GM19025 (cell line): ENCODE data around the gene CD1D.
"Not testable (repeated sequence)": the region's sequence is repeated elsewhere in the genome, so short reads cannot be mapped to it uniquely, and the experiment has no call there.

Experiments used
- ATAC-seq: cut with Tn5 transposase; IDR thresholded peaks from one replicate; pipeline ENCODE4 v1.9.1; 2021; ENCODE audit warnings: mild to moderate bottlenecking, low read depth, moderate library complexity; ENCODE audit not compliant: unreplicated experiment

CD1D gene

GRCh38 chr1:158175915-158176314 lies 4.8 kb upstream of the CD1D start:
- ATAC-seq = not testable (repeated sequence)

GRCh38 chr1:158176399-158176798 lies 4.3 kb upstream of the CD1D start:
- no peak for ATAC-seq

DNA sequence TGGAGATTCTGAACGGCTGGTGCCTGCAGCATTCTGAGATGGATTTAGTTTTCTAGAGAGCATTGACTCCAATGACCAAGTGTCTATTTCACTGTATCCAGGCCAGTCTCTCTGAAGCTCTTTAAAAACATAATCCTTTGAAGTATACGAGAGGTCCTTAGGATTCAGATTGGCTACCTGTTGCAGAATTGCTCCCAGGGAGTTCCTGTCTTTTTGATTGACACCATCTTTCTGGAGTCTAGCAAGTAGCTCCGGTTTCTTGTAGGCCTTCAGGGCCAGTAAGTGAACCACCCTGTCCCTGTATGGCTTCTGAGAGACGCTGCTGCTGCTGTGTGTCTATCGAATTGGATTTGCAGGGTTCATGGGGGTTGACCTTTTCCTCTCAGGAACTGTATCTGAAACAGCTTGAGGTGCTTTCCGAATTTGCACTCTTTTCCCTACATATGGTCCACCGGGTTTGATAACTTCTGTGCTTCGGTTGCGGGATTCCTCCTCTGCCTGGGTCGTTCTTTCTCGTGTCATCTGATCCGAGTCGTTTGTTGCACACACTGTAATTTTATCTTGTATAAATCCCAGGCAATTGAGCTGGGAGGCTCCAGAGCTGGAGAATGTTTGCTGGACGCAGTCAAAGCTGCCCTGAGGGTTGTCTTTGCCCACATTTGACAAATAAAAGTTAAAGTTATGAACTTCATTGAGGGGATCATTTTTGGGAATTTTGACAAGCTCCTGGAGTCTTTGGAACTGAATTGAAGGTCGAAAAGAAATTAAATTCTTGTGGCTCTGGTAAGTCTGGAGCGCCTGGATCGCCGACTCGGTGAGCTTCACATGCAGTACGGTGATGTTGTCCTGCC lies 3.6 kb upstream of the CD1D start:
- ATAC-seq = not testable (repeated sequence)

DNA sequence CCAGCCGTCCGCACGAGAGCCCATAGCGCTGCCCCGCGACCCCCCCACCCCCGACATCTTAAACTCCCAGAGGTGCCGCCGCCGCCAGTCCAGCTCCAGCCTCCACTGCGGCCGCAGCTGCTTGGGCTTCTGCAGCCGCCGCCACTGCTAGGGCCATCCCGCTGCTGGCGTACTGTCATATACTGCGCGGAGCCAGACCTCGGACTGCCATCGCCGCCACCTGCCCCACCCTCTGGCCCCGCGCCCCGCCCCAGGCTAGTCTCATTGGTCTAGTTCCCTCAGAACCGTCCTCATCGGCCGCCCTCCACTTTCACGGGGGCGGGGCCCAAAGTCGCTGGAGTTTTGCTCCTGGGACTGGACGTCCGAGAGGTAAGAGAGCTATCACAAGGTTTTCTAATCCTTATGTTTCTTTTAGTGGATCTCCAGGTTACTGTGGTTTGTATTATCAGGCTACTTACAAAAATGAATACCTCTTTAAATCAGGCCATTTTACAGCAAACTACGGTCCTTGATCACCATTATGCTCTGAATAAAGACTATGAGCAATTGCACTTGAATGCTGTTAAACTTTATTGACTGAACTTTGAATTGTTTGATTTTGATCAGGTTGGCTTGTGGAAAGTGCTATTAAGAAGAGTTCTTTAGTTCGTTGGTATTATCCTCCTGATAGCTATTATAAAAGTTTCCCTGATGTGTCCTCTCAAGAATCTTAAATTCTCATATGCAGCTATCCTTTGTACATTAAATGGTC lies 2.8 kb upstream of the CD1D start:
- ATAC-seq = no peak

- ATAC-seq = peak; percentile 77
Observed at GRCh38 chr1:158179301-158180041, 1.2 kb upstream of the CD1D start.

DNA sequence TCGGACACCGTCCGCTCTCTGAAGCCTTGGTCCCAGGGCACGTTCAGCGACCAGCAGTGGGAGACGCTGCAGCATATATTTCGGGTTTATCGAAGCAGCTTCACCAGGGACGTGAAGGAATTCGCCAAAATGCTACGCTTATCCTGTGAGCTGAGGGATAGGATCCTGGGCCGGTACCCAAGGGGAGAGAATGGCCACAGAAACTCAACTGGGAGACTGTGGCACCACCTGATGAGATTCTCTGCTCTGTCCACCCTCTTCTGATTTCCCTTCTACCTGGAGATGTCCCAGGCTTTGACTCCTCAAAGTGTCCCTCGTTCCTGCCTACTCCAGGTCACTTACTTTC lies 855 bp downstream of the CD1D start:
- ATAC-seq = no peak

- no peak for ATAC-seq
Observed at GRCh38 chr1:158185770-158186169, 5.1 kb downstream of the CD1D start.

DNA sequence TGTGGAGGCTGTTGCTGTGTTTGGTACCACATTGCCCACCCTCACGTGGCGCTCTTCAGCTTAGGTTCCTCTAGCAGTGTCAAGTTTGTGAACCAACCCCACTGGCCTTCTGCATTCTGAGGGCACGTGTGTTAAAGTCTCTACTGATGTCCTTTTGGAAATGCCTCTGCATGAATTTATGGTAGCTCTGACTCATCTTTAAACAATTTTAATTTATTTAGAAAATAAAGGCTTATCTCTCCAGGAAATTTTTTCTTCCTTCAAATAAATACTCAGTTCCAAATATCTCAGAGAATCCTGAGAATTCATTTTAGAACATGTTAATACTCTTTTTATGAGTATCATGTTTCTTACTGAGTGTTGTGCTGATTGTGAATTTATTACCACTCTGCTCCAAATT lies 5.5 kb downstream of the CD1D start:
- no peak for ATAC-seq

- no peak for ATAC-seq
Observed at GRCh38 chr1:158188611-158189010, 7.9 kb downstream of the CD1D start.

GRCh38 chr1:158189624-158190023 lies 8.9 kb downstream of the CD1D start:
- no peak for ATAC-seq

DNA sequence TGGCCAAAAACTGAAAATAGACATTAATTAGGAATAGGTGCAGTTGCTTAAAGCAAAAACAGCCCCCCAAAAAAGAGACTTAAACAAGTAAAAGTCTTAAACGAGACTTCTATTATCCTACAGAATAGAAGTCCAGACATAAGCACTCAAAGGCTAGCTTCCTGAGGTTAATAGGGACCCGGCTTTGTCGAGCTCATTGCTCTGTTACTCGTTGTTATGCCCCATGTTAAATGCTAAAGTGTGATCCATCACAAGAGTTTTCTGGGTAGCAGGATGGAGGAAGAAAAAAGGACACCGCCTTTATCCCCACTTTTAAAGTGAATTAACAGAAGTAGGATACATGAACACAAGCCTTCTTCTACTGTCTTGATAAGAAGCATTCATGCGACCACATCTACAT lies 10.6 kb downstream of the CD1D start:
- ATAC-seq = no peak

DNA sequence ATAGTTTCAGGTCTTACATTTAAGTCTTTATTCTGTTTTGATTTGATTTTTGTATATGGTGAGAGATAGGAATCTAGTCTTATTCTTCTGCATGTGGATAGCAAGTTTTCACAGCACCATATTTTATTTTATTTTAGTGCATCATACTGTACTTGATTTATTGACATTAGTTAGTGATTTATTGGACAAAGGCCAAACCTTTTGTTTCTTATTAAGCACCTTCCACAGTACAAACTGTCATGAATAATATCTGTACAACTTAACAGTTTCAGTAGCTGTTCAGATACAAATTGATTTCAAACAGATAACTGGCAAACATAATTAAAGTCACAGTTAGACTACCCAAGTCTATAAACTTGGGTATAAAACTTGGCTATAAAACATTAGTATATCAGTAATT lies 15.8 kb downstream of the CD1D start:
- no peak for ATAC-seq

- no peak for ATAC-seq
Observed at GRCh38 chr1:158199849-158200248, 19.2 kb downstream of the CD1D start.

DNA sequence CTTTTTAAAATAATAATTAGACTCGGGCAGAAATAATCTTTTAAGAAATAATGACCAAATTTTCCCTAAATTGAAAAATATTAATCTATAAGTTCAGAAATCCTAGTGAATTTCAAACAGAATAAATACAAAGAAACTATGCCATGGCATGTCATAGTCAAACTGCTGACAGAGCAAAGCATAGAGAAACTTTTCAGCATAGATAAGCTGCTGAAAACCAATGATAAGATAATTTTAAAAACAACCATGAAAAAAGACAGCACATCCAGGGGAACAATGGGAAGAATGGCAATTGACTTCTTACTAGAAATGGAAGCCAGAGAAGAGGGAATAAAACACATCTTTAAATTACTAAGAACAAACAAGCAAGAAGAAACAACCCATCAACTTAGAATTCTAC lies 19.8 kb downstream of the CD1D start:
- no peak for ATAC-seq

GRCh38 chr1:158203693-158204457 lies 23.2 kb downstream of the CD1D start:
- ATAC-seq = peak; percentile 53

DNA sequence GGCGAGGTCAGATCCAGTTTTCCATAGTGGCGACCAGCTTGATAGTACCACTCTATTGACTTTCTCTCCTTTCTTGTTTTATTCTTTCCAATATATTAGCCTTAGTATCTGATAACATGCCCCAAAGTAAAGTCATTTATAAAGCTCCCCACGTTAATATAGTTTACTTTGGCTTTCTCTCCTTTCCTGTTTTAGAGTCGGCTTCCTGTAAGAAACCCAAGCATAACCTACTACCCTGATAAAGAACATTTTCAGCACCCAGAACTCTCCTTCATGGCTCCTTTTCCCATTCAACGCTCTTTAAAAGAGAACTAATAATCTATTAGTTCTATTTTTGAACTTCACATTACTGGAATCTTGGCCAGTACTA lies 23.7 kb downstream of the CD1D start:
- ATAC-seq = no peak

DNA sequence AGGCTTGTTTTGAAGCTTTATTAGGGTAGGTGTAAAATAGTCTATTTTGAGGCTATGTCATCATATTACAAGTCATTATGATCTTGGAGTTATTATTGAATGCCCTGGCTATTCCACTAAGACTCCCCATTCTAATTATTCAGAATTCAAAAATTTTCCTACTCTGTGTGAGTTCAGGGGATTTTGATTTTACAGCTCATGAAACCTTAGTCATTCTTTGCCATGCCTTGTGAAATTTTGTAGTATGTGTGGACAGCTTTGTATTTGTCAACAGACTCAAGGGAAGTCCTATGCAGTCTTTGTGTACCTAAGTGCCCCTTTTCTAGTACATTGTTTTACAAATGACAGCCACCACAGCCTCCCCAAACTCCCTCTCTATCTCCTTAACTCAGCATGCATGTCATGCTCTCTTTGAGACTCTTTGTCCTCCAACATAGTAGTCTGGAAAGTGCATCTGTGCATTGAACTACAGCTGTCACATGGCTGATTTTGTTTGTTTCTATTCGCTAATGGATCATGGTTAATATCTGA lies 28.0 kb downstream of the CD1D start:
- no peak for ATAC-seq

DNA sequence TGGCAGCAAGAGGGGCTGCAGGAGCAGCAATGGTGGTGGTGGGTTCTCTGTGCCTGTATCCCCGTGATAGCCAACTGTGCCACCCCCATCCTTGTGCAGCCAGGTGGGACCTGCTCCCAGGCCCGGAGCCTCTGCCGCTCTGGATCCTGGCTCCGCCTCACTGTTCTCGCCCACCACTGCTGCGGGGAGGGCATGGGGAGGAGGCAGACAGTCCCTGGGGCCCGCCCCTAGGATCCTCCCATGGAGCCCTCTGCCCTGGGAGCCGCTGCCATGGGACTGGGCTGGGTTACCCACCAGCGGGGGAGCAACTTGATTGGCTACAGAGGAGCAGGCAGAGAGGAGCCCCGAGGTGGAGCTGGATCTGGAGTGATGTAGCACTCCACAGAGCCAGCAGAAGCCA lies 31.6 kb downstream of the CD1D start:
- ATAC-seq = no peak

GRCh38 chr1:158223445-158223844 lies 42.8 kb downstream of the CD1D start:
- ATAC-seq = not testable (repeated sequence)

DNA sequence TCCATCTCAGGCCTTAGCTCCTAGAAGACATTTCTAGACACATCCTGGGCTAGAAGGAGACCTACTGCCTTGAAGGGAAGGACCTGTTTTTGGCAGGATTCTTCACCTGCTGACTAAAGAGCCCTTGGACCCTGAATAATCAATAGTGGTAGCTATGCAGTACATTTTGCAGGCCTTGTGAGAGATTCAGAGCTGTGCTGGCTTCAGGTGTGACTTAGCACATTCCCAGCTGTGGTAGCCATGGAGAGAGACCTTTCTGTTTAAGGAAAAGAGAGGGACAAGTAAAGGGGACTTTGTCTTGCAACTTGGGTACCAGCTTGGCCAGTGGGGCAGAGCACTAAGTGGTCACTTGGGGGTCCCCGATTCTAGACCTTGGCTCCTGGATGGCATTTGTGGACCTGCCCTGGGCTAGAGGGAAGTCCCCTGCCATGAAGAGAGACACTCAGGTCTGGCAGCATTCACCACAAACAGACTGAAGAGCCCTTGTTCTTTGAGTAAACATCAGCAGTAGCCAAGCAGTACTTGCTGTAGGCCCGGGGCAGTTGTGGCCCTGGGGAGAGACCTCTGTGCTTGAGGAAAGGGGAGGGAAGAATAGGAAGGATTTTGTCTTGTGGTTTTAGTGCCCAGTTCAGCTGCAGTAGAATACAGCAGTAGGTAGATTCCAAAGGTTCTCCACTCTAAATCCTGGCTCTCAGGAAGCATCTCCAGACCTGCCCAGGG lies 47.4 kb downstream of the CD1D start:
- no peak for ATAC-seq
